ENCODE data around the gene AKR7A3.

AKR7A3 gene

DNA sequence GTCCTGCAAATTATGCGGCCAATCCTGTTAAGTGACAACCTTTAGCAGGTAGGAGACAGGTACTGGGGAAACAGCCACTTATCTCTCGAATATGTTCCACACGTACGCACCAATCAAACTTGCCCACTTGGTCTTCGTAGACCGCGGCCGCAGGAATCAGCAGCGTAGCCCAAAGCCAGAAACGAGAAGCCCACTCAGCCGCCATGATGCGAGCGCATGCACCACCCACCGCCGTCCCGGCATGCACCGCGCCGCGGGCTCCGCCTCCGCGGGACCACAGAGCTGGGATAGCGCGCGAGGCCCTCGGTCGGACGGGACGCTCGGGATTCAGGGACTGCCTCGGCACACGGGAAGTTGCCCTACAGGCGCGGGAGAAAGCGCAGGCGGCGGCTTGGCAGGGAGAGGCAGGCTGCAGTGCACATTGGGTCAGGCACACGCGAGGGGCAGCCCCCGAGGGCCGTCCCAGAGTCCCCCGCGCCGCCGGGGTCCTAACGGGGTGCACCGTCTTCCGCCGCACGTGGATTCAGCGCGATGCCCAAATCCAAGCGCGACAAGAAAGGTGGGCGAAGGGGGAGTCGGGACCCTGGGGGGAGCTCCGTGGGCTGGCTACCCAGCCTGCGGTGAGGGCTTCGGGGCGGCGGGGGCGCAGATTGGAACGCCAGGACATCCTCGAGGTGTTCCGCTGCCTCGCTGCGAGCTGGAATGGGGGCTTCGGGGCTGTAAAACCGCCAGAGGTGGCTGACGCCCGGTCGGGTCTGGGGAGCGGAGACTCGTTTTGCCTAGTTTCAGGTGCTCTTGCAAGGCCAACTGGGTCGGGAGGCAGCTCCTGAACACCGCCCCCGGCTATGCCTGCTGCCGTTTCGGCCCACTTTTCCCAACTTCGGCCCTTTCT is 37.0 kb downstream of the AKR7A3 start, which contains the start of the genes EMC1 and MRTO4:
Gene EMC1 (minus strand): TSS at position 220 of the 892 bp plus-strand sequence. CDS start 15 bp downstream, at position 205.
Gene MRTO4 (plus strand): TSS at position 501 of the 892 bp plus-strand sequence. CDS start 31 bp downstream, at position 532.
- no peak for FAIRE-seq

- no peak for FAIRE-seq
These were observed 37.8 kb downstream of the AKR7A3 start for GRCh38 chr1:19250629-19251304.

- peak; percentile 74 for FAIRE-seq
These were observed 47.7 kb downstream of the AKR7A3 start for GRCh38 chr1:19240673-19241538.

DNA sequence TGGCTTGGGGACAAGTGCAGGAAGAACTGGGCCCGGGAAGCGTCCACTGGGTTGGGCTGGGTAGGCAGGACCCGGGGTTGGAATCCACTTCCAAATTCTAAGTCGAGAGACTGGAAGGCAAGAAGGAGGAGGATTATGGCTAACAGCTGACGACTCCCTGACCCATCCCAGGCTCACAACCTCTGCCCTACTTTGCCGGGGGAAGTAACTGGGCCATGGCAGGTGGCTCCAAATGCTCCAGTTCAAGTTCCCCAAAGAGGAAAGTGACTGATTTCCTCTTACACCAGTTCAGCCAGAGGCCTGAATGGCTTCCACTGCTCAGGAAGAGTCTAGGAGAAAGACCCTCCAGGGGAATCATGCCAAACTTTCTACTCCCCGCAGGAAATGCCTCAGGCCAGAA is 48.7 kb downstream of the AKR7A3 start:
- no peak for FAIRE-seq

DNA sequence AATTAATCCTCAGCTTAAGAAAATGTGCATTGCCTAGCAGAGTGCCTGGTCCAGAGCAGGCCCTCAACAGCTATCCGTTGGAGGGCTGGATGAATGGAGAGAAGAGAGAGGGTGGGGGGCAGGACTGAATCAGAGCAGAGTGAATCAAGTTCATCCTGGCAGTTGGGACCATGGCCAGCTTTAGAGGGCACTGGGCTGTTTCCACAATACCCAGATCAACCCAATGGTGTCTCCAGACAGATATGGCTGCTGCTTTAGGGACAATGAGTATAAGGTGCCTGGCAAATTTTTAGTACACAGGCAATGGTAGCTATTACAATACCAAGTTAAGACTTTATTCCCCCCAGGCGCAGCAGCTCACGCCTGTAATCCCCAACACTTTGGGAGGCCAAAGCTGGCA is 54.3 kb downstream of the AKR7A3 start:
- FAIRE-seq: no peak

Measured in G401.6 (cell line).